ENCODE results near the gene PRKG1.

GRCh38 chr10:51585742-51586141 is 511.5 kb downstream of the PRKG1 start:
- TF ChIP-seq, protein P1, sequence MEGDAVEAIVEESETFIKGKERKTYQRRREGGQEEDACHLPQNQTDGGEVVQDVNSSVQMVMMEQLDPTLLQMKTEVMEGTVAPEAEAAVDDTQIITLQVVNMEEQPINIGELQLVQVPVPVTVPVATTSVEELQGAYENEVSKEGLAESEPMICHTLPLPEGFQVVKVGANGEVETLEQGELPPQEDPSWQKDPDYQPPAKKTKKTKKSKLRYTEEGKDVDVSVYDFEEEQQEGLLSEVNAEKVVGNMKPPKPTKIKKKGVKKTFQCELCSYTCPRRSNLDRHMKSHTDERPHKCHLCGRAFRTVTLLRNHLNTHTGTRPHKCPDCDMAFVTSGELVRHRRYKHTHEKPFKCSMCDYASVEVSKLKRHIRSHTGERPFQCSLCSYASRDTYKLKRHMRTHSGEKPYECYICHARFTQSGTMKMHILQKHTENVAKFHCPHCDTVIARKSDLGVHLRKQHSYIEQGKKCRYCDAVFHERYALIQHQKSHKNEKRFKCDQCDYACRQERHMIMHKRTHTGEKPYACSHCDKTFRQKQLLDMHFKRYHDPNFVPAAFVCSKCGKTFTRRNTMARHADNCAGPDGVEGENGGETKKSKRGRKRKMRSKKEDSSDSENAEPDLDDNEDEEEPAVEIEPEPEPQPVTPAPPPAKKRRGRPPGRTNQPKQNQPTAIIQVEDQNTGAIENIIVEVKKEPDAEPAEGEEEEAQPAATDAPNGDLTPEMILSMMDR (IDR thresholded peaks at IDR 0.05; ENCODE audit: insufficient read depth, low read length), result no peak
- TF ChIP-seq POLR2AphosphoS5 (IDR thresholded peaks at IDR 0.05; ENCODE audit: low read depth) (no peak), GABPA (IDR thresholded peaks at IDR 0.05; ENCODE audit: low read depth) (no peak), SPI1 (IDR thresholded peaks at IDR 0.05; ENCODE audit: borderline replicate concordance, low read depth) (no peak)
- TF ChIP-seq, protein P2, sequence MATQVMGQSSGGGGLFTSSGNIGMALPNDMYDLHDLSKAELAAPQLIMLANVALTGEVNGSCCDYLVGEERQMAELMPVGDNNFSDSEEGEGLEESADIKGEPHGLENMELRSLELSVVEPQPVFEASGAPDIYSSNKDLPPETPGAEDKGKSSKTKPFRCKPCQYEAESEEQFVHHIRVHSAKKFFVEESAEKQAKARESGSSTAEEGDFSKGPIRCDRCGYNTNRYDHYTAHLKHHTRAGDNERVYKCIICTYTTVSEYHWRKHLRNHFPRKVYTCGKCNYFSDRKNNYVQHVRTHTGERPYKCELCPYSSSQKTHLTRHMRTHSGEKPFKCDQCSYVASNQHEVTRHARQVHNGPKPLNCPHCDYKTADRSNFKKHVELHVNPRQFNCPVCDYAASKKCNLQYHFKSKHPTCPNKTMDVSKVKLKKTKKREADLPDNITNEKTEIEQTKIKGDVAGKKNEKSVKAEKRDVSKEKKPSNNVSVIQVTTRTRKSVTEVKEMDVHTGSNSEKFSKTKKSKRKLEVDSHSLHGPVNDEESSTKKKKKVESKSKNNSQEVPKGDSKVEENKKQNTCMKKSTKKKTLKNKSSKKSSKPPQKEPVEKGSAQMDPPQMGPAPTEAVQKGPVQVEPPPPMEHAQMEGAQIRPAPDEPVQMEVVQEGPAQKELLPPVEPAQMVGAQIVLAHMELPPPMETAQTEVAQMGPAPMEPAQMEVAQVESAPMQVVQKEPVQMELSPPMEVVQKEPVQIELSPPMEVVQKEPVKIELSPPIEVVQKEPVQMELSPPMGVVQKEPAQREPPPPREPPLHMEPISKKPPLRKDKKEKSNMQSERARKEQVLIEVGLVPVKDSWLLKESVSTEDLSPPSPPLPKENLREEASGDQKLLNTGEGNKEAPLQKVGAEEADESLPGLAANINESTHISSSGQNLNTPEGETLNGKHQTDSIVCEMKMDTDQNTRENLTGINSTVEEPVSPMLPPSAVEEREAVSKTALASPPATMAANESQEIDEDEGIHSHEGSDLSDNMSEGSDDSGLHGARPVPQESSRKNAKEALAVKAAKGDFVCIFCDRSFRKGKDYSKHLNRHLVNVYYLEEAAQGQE (IDR thresholded peaks at IDR 0.05; ENCODE audit: insufficient replicate concordance, low read depth), result no peak

Data from HL-60 (cell line).